Keratinocyte (primary cell): Measurements from ENCODE around the gene KCTD2. TPM values are rescaled to one million over a fixed set of nuclear protein-coding genes. Genes with fewer than 3 reads are reported as not detected.

Experiments
- DNase-seq: peaks from one replicate; pipeline ENCODE4 v3.0.0-alpha.2; 2011; ENCODE audit warnings: low read depth, missing footprints, low spot score
- FAIRE-seq: peaks from 2 replicates; lab custom pipeline; 2011; peaks lifted over from hg19 to GRCh38; lab: Jason Lieb, UNC
- H2AFZ ChIP-seq: 2 replicates; pipeline ENCODE4 v1.6.0; 2012; ENCODE audit warnings: low read length, control low read depth, inconsistent platforms; ENCODE audit not compliant: control insufficient read depth
- H3K27ac ChIP-seq: 2 replicates; pipeline ENCODE4 v1.5.1; 2011; ENCODE audit warnings: low read length; ENCODE audit not compliant: control insufficient read depth, insufficient read depth
- H3K27me3 ChIP-seq: 3 replicates; pipeline ENCODE4 v1.6.0; 2011; ENCODE audit warnings: low read length; ENCODE audit not compliant: control insufficient read depth, insufficient read depth; ENCODE audit errors: extremely low read depth
- H3K36me3 ChIP-seq, 2 experiments: 2 replicates in 1 of 2; 3 replicates in 1 of 2; pipeline ENCODE4 v1.5.1; 2011; ENCODE audit warnings: low read length in 2 of 2, mild to moderate bottlenecking in 1 of 2; ENCODE audit not compliant: control insufficient read depth in 2 of 2, insufficient read depth in 2 of 2; ENCODE audit errors: extremely low read depth in 1 of 2
- H3K4me1 ChIP-seq: 3 replicates; pipeline ENCODE4 v1.5.1; 2011; ENCODE audit warnings: low read length; ENCODE audit not compliant: control insufficient read depth, insufficient read depth; ENCODE audit errors: extremely low read depth
- H3K4me2 ChIP-seq: 3 replicates; pipeline ENCODE4 v1.6.0; 2011; ENCODE audit warnings: low read depth, low read length; ENCODE audit not compliant: control insufficient read depth, insufficient read depth; ENCODE audit errors: extremely low read depth
- H3K4me3 ChIP-seq, 3 experiments: fragments of 200-600 bp in 1 of 3; sonication (generic) in 1 of 3; 2 replicates in 2 of 3; 3 replicates in 1 of 3; pipeline ENCODE4 v1.5.1; 2011 to 2016; ENCODE audit warnings: low read length in 3 of 3, mild to moderate bottlenecking in 3 of 3, control low read depth in 2 of 3, inconsistent platforms in 1 of 3, low read depth in 1 of 3, mixed read lengths in 1 of 3, mixed run types in 1 of 3, moderate library complexity in 1 of 3; ENCODE audit not compliant: control insufficient read depth in 2 of 3, insufficient read depth in 2 of 3; ENCODE audit errors: extremely low read depth in 1 of 3
- H3K79me2 ChIP-seq: 2 replicates; pipeline ENCODE4 v1.6.0; 2012; ENCODE audit warnings: low read length; ENCODE audit not compliant: control insufficient read depth, insufficient read depth
- H3K9ac ChIP-seq: 3 replicates; pipeline ENCODE4 v1.6.0; 2011; ENCODE audit warnings: low read length; ENCODE audit not compliant: control insufficient read depth, insufficient read depth; ENCODE audit errors: extremely low read depth
- H3K9me1 ChIP-seq: 3 replicates; pipeline ENCODE4 v1.6.0; 2011; ENCODE audit warnings: low read length; ENCODE audit not compliant: control insufficient read depth, insufficient read depth; ENCODE audit errors: extremely low read depth
- H3K9me3 ChIP-seq: 2 replicates; pipeline ENCODE4 v1.5.1; 2012; ENCODE audit warnings: low read depth, low read length; ENCODE audit not compliant: control insufficient read depth
- H4K20me1 ChIP-seq: 3 replicates; pipeline ENCODE4 v1.6.0; 2011; ENCODE audit warnings: low read length; ENCODE audit not compliant: control insufficient read depth, insufficient read depth; ENCODE audit errors: extremely low read depth
- EZH2 ChIP-seq: IDR thresholded peaks from one replicate; pipeline ENCODE4 v1.6.1; 2012; ENCODE audit warnings: inconsistent platforms, mild to moderate bottlenecking, low read length, moderate library complexity
- dilution Hi-C: fragments of 300-500 bp; cut with MboI; formaldehyde crosslinking; loops from one replicate; pipeline ENCODE4 v1.7.0; 2020; ENCODE audit warnings: low sequenced_read_pairs; ENCODE audit not compliant: extremely low pct_ligation_motif_present
- polyA plus RNA-seq, 5 experiments: library from polyadenylated mRNA; depleted of rRNA in 3 of 5; stranded (reverse) in 3 of 5; stranded (forward) in 1 of 5; unstranded in 1 of 5; fragments of >200 nt; gene quantifications; 1 replicate in 1 of 5; 2 replicates in 3 of 5; 3 replicates in 1 of 5; pipeline versions ENCODE4 v1.2.1 to v1.2.3, GENCODE V29; 2011 to 2012; ENCODE audit warnings: missing spikeins in 2 of 5, low read depth in 1 of 5, low replicate concordance in 1 of 5
- TF ChIP-seq, protein P1 (sequence below), 3 experiments: IDR thresholded peaks in 1 of 3; conservative IDR thresholded peaks in 1 of 3; optimal IDR thresholded peaks in 1 of 3; 2 replicates in 2 of 3; 3 replicates in 1 of 3; pipeline versions ENCODE3 to v1.5.1; 2011; ENCODE audit warnings: low read length in 3 of 3, mild to moderate bottlenecking in 3 of 3, moderate library complexity in 2 of 3, control low read depth in 1 of 3, inconsistent platforms in 1 of 3; ENCODE audit not compliant: insufficient read depth in 2 of 3; ENCODE audit errors: extremely low read depth in 1 of 3

The KCTD2 gene
- polyA plus RNA-seq, 1 donor (not counting 4 experiments of a cell fraction or from before 2014, with no cell fraction given), result 20.7 TPM

DNA sequence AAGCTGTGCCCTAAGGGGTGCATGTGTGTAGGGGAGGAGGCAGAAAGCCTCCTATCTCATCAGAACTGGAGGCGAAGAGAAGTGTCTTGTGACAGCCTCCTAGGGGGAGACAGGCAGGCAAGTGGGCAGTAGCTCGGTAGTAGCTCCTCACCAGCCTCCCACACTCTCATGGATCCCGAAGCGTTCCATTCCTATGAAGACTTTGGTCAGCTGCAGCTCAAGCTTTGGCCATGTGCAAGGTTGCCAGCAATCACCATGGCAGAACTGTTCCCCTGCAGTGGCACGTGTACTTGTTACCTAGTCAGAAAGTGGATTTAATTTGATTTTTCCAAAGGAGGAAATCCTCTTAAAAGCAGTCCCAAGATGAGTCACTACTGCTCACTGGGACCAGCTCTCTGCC is 27.9 kb upstream of the KCTD2 start:
- TF ChIP-seq, protein P1, sequence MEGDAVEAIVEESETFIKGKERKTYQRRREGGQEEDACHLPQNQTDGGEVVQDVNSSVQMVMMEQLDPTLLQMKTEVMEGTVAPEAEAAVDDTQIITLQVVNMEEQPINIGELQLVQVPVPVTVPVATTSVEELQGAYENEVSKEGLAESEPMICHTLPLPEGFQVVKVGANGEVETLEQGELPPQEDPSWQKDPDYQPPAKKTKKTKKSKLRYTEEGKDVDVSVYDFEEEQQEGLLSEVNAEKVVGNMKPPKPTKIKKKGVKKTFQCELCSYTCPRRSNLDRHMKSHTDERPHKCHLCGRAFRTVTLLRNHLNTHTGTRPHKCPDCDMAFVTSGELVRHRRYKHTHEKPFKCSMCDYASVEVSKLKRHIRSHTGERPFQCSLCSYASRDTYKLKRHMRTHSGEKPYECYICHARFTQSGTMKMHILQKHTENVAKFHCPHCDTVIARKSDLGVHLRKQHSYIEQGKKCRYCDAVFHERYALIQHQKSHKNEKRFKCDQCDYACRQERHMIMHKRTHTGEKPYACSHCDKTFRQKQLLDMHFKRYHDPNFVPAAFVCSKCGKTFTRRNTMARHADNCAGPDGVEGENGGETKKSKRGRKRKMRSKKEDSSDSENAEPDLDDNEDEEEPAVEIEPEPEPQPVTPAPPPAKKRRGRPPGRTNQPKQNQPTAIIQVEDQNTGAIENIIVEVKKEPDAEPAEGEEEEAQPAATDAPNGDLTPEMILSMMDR (optimal IDR thresholded peaks at IDR 0.05 in 1 of 3, IDR thresholded peaks at IDR 0.05 in 1 of 3, conservative IDR thresholded peaks at IDR 0.05 in 1 of 3; ENCODE audit: extremely low read depth in 1 of 3, insufficient read depth in 2 of 3, low read length in 3 of 3), result no peak
- Histone ChIP-seq H3K36me3 (peaks cover 21 to 24% of the 10 kb centered on the region in 2 experiments), H3K27ac (no peak overlapping the region), H3K4me1 (no peaks in the 10 kb centered on the region), H3K9me3 (no peaks in the 10 kb centered on the region), H3K4me2 (no peak overlapping the region), H3K27me3 (no peaks in the 10 kb centered on the region), H4K20me1 (no peaks in the 10 kb centered on the region), H3K9me1 (no peaks in the 10 kb centered on the region), H2AFZ (no peak overlapping the region), H3K79me2 (peaks cover 15% of the 10 kb centered on the region), H3K9ac (no peak overlapping the region), H3K4me3 (no peak overlapping the region)
- dilution Hi-C loops, result no loop called here
- no peak for DNase-seq
- no peak for FAIRE-seq

DNA sequence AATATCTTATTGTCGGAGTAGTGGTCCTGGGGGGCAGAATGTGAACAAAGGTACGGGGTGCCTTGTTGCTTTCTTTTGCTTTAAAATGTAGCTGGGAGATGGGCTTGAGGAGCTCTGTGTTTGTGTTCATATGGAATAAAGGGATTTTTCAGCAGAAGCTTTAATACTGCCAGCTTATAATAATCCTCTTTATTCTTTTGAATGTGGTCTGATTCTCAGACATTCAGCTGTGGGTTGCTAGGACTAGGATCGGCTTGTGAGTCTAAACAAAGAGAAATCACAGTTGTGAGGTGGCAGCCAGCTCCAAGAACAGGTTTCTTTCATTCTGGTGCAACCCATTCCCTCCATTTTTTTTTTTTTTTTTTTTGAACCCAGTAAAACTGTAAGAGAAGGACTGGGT is 27.3 kb upstream of the KCTD2 start:
- peaks cover 21 to 24% of the 10 kb centered on the region in 2 experiments for H3K36me3 ChIP-seq
- H3K79me2 ChIP-seq, result peaks cover 12% of the 10 kb centered on the region
- no peak overlapping the region for H3K9ac ChIP-seq
- no peaks in the 10 kb centered on the region for H3K4me1 ChIP-seq
- no peaks in the 10 kb centered on the region for H3K27me3 ChIP-seq
- TF ChIP-seq EZH2, result no peak
- TF ChIP-seq, protein P1 (optimal IDR thresholded peaks at IDR 0.05 in 1 of 3, IDR thresholded peaks at IDR 0.05 in 1 of 3, conservative IDR thresholded peaks at IDR 0.05 in 1 of 3; ENCODE audit: extremely low read depth in 1 of 3, insufficient read depth in 2 of 3, low read length in 3 of 3), result no peak
- no peak overlapping the region for H2AFZ ChIP-seq
- FAIRE-seq (no peak), DNase-seq (no peak)
- no peaks in the 10 kb centered on the region for H3K9me1 ChIP-seq
- H3K9me3 ChIP-seq, result no peaks in the 10 kb centered on the region
- no peaks in the 10 kb centered on the region for H4K20me1 ChIP-seq
- no peak overlapping the region for H3K4me2 ChIP-seq
- no peak overlapping the region for H3K4me3 ChIP-seq
- no peak overlapping the region for H3K27ac ChIP-seq
- dilution Hi-C loops, result no loop called here
